Activated naive CD4-positive, alpha-beta T cell treated with anti-CD3 and anti-CD28 coated beads, Interleukin-2, amount 10 ng/mL, durations not matched to agents 5 hours and 36 hours (primary cell): Measurements from ENCODE around the gene SLC4A4. TPM values are rescaled to one million over a fixed set of nuclear protein-coding genes. Genes with fewer than 3 reads are reported as not detected.

ENCODE experiments used
- total RNA-seq, 2 experiments: library from RNA; stranded (reverse); gene quantifications; one replicate each; pipeline ENCODE4 v1.2.3, GENCODE V29; 2021

SLC4A4 gene
- 1 to 10 TPM; 2.5 to 2.9 TPM for total RNA-seq

GRCh38 chr4:71338846-71339593 is at the start of gene SLC4A4:
Gene SLC4A4, plus strand, starts transcription at chr4:71339020.

